Measurements from ENCODE around the gene CNGA1. TPM values are rescaled to one million over a fixed set of nuclear protein-coding genes. Genes with fewer than 3 reads are reported as not detected.
"Not testable (repeated sequence)": the region's sequence is repeated elsewhere in the genome, so short reads cannot be mapped to it uniquely, and the experiment has no call there.

CNGA1 gene
- total and polyA plus RNA-seq, 2 donors from 2014 or later: 3.4 to 3.7 TPM

- H3K4me3 ChIP-seq (ENCODE audit: low read length in 3 of 3): no peak overlapping the region
- no peaks in the 10 kb centered on the region for H3K27me3 ChIP-seq (ENCODE audit: control insufficient read depth, insufficient read depth, low read length)
- intact Hi-C loops (cut with DNase I): loop anchor here (10.0 kb wide), 1 partner anchor 255 kb away; no protein-coding TSS in a partner anchor
- H3K9ac ChIP-seq (ENCODE audit: low read length in 3 of 3): no peak overlapping the region
- peaks cover 0 to 7% (median 4%) of the 10 kb centered on the region in 3 donors for H3K4me1 ChIP-seq (ENCODE audit: control insufficient read depth in 2 of 3, insufficient read depth in 2 of 3, low read depth in 1 of 3, low read length in 3 of 3)
- FAIRE-seq (no peak), DNase-seq (no peak)
- TF ChIP-seq CTCF (IDR thresholded peaks at IDR 0.05; ENCODE audit: borderline replicate concordance, extremely low read depth, insufficient read depth): no peak
- no peaks in the 10 kb centered on the region for H3K36me3 ChIP-seq (ENCODE audit: control insufficient read depth in 2 of 3, insufficient read depth in 3 of 3, low read length in 3 of 3)
- H3K9me3 ChIP-seq (ENCODE audit: control insufficient read depth in 2 of 3, insufficient read depth in 1 of 3, low read length in 3 of 3): no peaks in the 10 kb centered on the region
- no peak overlapping the region for H3K27ac ChIP-seq (ENCODE audit: low read depth in 2 of 2, low read length in 2 of 2)
These were observed 86.7 kb downstream of the CNGA1 start for GRCh38 chr4:47929682-47930201.

GRCh38 chr4:47926667-47927258 lies 89.7 kb downstream of the CNGA1 start:
- Histone ChIP-seq H3K36me3 (ENCODE audit: control insufficient read depth in 2 of 3, insufficient read depth in 3 of 3, low read length in 3 of 3) (no peaks in the 10 kb centered on the region), H3K4me3 (ENCODE audit: low read length in 3 of 3) (peak overlapping the region; percentile 45 to 72 (median 59)), H3K9me3 (ENCODE audit: control insufficient read depth in 2 of 3, insufficient read depth in 1 of 3, low read length in 3 of 3) (no peaks in the 10 kb centered on the region), H3K9ac (ENCODE audit: low read length in 3 of 3) (peak overlapping the region in 1 of 3 donors; percentile 28), H3K27ac (ENCODE audit: low read depth in 2 of 2, low read length in 2 of 2) (peak overlapping the region in 1 of 2 donors; percentile 26), H3K27me3 (ENCODE audit: control insufficient read depth, insufficient read depth, low read length) (no peaks in the 10 kb centered on the region), H3K4me1 (ENCODE audit: control insufficient read depth in 2 of 3, insufficient read depth in 2 of 3, low read depth in 1 of 3, low read length in 3 of 3) (peaks cover 0 to 7% (median 4%) of the 10 kb centered on the region in 3 donors)
- peak; percentile 61 for TF ChIP-seq CTCF (IDR thresholded peaks at IDR 0.05; ENCODE audit: borderline replicate concordance, extremely low read depth, insufficient read depth)
- intact Hi-C loops (cut with DNase I): no loop called here
- FAIRE-seq (no peak), DNase-seq (peak; percentile 64 to 91 (median 82))

GRCh38 chr4:47923261-47923608 lies 93.2 kb downstream of the CNGA1 start:
- H3K4me1 ChIP-seq (ENCODE audit: control insufficient read depth in 2 of 3, insufficient read depth in 2 of 3, low read depth in 1 of 3, low read length in 3 of 3); H3K27me3 ChIP-seq (ENCODE audit: control insufficient read depth, insufficient read depth, low read length); H3K4me3 ChIP-seq (ENCODE audit: low read length in 3 of 3); FAIRE-seq; H3K9ac ChIP-seq (ENCODE audit: low read length in 3 of 3); DNase-seq; H3K27ac ChIP-seq (ENCODE audit: low read depth in 2 of 2, low read length in 2 of 2); H3K9me3 ChIP-seq (ENCODE audit: control insufficient read depth in 2 of 3, insufficient read depth in 1 of 3, low read length in 3 of 3); H3K36me3 ChIP-seq (ENCODE audit: control insufficient read depth in 2 of 3, insufficient read depth in 3 of 3, low read length in 3 of 3); intact Hi-C loops (cut with DNase I): not testable (repeated sequence)

GRCh38 chr4:47922436-47923260 lies 93.8 kb downstream of the CNGA1 start:
- H3K4me1 ChIP-seq (ENCODE audit: control insufficient read depth in 2 of 3, insufficient read depth in 2 of 3, low read depth in 1 of 3, low read length in 3 of 3); DNase-seq; H3K9me3 ChIP-seq (ENCODE audit: control insufficient read depth in 2 of 3, insufficient read depth in 1 of 3, low read length in 3 of 3); intact Hi-C loops (cut with DNase I); FAIRE-seq; H3K27ac ChIP-seq (ENCODE audit: low read depth in 2 of 2, low read length in 2 of 2); H3K9ac ChIP-seq (ENCODE audit: low read length in 3 of 3); H3K27me3 ChIP-seq (ENCODE audit: control insufficient read depth, insufficient read depth, low read length); H3K4me3 ChIP-seq (ENCODE audit: low read length in 3 of 3); H3K36me3 ChIP-seq (ENCODE audit: control insufficient read depth in 2 of 3, insufficient read depth in 3 of 3, low read length in 3 of 3): not testable (repeated sequence)

- H3K27ac ChIP-seq (ENCODE audit: low read depth in 2 of 2, low read length in 2 of 2); H3K27me3 ChIP-seq (ENCODE audit: control insufficient read depth, insufficient read depth, low read length); H3K9me3 ChIP-seq (ENCODE audit: control insufficient read depth in 2 of 3, insufficient read depth in 1 of 3, low read length in 3 of 3); H3K9ac ChIP-seq (ENCODE audit: low read length in 3 of 3); FAIRE-seq; H3K36me3 ChIP-seq (ENCODE audit: control insufficient read depth in 2 of 3, insufficient read depth in 3 of 3, low read length in 3 of 3); DNase-seq; H3K4me3 ChIP-seq (ENCODE audit: low read length in 3 of 3); intact Hi-C loops (cut with DNase I): not testable (repeated sequence)
- H3K4me1 ChIP-seq (ENCODE audit: control insufficient read depth in 2 of 3, insufficient read depth in 2 of 3, low read depth in 1 of 3, low read length in 3 of 3): peaks cover 0 to 10% (median 6%) of the 10 kb centered on the region in 3 donors
These were observed 99.3 kb downstream of the CNGA1 start for GRCh38 chr4:47917163-47917562.

Data from kidney (tissue), 14 donors.